ENCODE results near the gene POLR1A.
A peak's percentile ranks its signal among the peaks of the same experiment; 100 is the strongest.

Gene POLR1A

GRCh38 chr2:86001326-86001725, 104.4 kb downstream of the POLR1A start:
- CTCF ChIA-PET, result no interaction called here
- DNase-seq (ENCODE audit: extremely low spot score), result no peak
- POLR2A ChIA-PET, result no interaction called here
- TF ChIP-seq CTCF (IDR thresholded peaks at IDR 0.05; ENCODE audit: control extremely low read depth, extremely low read depth, low read depth, missing control alignments), result no peak

GRCh38 chr2:86000938-86001312, 104.8 kb downstream of the POLR1A start:
- ChIA-PET POLR2A (no interaction called here), CTCF (no interaction called here)
- no peak for TF ChIP-seq CTCF (IDR thresholded peaks at IDR 0.05; ENCODE audit: control extremely low read depth, extremely low read depth, low read depth, missing control alignments)
- no peak for DNase-seq (ENCODE audit: extremely low spot score)

GRCh38 chr2:86000131-86000937, 105.4 kb downstream of the POLR1A start:
- DNase-seq (ENCODE audit: extremely low spot score), result no peak
- no peak for TF ChIP-seq CTCF (IDR thresholded peaks at IDR 0.05; ENCODE audit: control extremely low read depth, extremely low read depth, low read depth, missing control alignments)
- ChIA-PET CTCF (interaction anchor here (0.8 to 1.5 kb wide), 5 partner anchors 10 to 80 kb away, joined by 3 to 5 read pairs (median 3); no protein-coding TSS in a partner anchor), POLR2A (no interaction called here)

GRCh38 chr2:85999061-85999831, 106.4 kb downstream of the POLR1A start:
- DNase-seq (ENCODE audit: extremely low spot score), result peak; percentile 70
- TF ChIP-seq CTCF (IDR thresholded peaks at IDR 0.05; ENCODE audit: control extremely low read depth, extremely low read depth, low read depth, missing control alignments), result no peak
- ChIA-PET CTCF (interaction anchor here (0.8 to 1.5 kb wide), 5 partner anchors 9 to 81 kb away, joined by 3 to 5 read pairs (median 3); no protein-coding TSS in a partner anchor), POLR2A (no interaction called here)

GRCh38 chr2:85998071-85998991, 107.4 kb downstream of the POLR1A start:
- CTCF ChIA-PET, result no interaction called here
- POLR2A ChIA-PET, result no interaction called here
- no peak for DNase-seq (ENCODE audit: extremely low spot score)
- no peak for TF ChIP-seq CTCF (IDR thresholded peaks at IDR 0.05; ENCODE audit: control extremely low read depth, extremely low read depth, low read depth, missing control alignments)
